ENCODE measurements around the gene TTI1.

Gene TTI1

DNA sequence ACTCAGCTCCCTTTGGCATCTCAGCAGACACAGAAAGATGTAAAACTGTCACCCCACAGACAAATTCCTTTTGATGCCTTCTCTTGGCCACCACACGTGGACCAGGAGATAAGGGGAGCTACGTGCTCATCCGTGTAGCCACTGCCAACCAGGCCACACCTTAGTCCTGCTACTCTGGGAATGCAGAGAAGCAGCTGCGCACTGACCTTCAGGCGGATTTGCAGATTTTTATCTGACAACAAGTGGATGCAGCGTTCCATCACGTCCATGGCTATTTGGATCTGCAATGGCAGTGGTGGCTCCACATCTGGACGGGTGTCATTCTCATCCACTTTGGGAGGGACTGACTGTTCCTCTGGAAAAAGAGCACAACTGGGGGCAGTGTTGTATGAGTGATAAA lies 30.8 kb downstream of the TTI1 start:
- TF ChIP-seq ZFP3 (CRISPR knock-in tag; IDR thresholded peaks at IDR 0.05): no peak
- no peak; the same call in 2 of the 3 replicates for ATAC-seq

GRCh38 chr20:38001981-38002380 lies 31.3 kb downstream of the TTI1 start:
- no peak for TF ChIP-seq GLIS3 (CRISPR knock-in tag; IDR thresholded peaks at IDR 0.05)
- 0 out of 3 replicates have a peak, but pooled peaks have one; percentile 13 for ATAC-seq

DNA sequence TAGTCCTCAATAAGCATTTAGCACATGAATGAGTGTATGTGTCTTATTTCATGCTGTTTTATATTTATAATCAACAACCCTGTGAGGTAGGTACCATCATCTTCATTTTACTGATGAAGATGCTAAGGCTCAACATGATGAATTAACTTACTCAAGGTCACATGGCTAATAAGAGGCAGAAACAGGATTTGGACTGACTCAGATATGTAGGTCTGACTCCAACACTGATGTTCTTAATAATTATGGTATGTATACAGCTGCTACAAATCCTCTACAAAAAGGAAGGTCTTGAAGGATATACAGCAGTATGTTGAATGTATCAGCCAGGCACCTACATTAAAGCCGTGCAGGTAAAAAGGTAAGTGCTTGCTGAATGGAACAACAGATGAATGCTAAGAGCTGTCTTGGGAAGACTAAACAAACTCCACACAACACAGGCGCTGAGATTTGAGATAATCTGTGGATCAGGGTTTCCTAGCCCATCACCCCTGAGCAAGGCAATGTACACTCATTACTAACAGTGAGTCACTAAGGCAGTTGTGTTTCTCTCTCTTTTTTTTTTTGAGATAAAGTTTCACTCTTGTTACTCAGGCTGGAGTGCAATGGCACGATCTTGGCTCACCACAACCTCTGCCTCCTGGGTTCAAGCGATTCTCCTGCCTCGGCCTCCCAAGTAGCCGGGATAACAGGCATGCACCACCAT lies 31.9 kb downstream of the TTI1 start:
- TF ChIP-seq POU6F1 (CRISPR knock-in tag; IDR thresholded peaks at IDR 0.05; ENCODE audit: borderline replicate concordance, low read depth) (no peak), GLIS3 (CRISPR knock-in tag; IDR thresholded peaks at IDR 0.05) (no peak), ZFP30 (CRISPR knock-in tag; IDR thresholded peaks at IDR 0.05) (no peak), ZNF565 (CRISPR knock-in tag; conservative IDR thresholded peaks at IDR 0.05; ENCODE audit: low read depth) (no peak), CSDC2 (CRISPR knock-in tag; IDR thresholded peaks at IDR 0.05) (no peak), ZFP3 (CRISPR knock-in tag; IDR thresholded peaks at IDR 0.05) (no peak), OSR1 (CRISPR knock-in tag; IDR thresholded peaks at IDR 0.05) (no peak), CREB5 (CRISPR knock-in tag; IDR thresholded peaks at IDR 0.05; ENCODE audit: low read depth) (no peak), ZNF70 (CRISPR knock-in tag; IDR thresholded peaks at IDR 0.05) (no peak), ESRRG (CRISPR knock-in tag; IDR thresholded peaks at IDR 0.05) (no peak), ZC3H10 (CRISPR knock-in tag; IDR thresholded peaks at IDR 0.05) (no peak), TOX (CRISPR knock-in tag; IDR thresholded peaks at IDR 0.05; ENCODE audit: borderline replicate concordance) (no peak), ARNTL (CRISPR knock-in tag; IDR thresholded peaks at IDR 0.05; ENCODE audit: borderline replicate concordance, low read depth) (no peak), TCF4 (CRISPR knock-in tag; IDR thresholded peaks at IDR 0.05; ENCODE audit: borderline replicate concordance) (no peak), ZNF8 (CRISPR knock-in tag; IDR thresholded peaks at IDR 0.05) (no peak)
- TF ChIP-seq, protein P1, sequence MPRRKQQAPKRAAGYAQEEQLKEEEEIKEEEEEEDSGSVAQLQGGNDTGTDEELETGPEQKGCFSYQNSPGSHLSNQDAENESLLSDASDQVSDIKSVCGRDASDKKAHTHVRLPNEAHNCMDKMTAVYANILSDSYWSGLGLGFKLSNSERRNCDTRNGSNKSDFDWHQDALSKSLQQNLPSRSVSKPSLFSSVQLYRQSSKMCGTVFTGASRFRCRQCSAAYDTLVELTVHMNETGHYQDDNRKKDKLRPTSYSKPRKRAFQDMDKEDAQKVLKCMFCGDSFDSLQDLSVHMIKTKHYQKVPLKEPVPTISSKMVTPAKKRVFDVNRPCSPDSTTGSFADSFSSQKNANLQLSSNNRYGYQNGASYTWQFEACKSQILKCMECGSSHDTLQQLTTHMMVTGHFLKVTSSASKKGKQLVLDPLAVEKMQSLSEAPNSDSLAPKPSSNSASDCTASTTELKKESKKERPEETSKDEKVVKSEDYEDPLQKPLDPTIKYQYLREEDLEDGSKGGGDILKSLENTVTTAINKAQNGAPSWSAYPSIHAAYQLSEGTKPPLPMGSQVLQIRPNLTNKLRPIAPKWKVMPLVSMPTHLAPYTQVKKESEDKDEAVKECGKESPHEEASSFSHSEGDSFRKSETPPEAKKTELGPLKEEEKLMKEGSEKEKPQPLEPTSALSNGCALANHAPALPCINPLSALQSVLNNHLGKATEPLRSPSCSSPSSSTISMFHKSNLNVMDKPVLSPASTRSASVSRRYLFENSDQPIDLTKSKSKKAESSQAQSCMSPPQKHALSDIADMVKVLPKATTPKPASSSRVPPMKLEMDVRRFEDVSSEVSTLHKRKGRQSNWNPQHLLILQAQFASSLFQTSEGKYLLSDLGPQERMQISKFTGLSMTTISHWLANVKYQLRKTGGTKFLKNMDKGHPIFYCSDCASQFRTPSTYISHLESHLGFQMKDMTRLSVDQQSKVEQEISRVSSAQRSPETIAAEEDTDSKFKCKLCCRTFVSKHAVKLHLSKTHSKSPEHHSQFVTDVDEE (CRISPR knock-in tag; IDR thresholded peaks at IDR 0.05): no peak
- TF ChIP-seq, protein P2, sequence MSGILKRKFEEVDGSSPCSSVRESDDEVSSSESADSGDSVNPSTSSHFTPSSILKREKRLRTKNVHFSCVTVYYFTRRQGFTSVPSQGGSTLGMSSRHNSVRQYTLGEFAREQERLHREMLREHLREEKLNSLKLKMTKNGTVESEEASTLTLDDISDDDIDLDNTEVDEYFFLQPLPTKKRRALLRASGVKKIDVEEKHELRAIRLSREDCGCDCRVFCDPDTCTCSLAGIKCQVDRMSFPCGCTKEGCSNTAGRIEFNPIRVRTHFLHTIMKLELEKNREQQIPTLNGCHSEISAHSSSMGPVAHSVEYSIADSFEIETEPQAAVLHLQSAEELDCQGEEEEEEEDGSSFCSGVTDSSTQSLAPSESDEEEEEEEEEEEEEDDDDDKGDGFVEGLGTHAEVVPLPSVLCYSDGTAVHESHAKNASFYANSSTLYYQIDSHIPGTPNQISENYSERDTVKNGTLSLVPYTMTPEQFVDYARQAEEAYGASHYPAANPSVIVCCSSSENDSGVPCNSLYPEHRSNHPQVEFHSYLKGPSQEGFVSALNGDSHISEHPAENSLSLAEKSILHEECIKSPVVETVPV (CRISPR knock-in tag; IDR thresholded peaks at IDR 0.05): no peak
- peak; percentile 88 for ATAC-seq

DNA sequence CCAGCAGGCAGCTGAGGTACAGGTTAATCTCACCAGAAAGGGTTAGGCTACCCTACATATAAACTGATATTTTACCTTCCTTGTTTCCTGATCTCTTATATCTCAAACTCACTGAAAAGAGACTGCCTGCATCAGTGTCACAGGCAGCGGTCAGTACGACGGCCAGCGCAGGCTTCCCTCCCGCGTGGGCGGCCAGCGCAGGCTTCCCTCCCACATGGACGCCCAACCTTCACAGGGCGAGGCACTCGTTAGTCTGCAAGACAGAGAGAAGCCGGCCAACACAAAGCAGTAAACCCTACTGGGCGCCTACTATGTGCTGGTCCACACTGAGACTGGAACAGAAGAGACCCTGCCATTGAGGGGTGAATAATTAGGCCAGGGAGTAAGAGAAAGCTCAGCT lies 33.0 kb downstream of the TTI1 start:
- no peak for ATAC-seq
- TF ChIP-seq, protein P1 (CRISPR knock-in tag; IDR thresholded peaks at IDR 0.05): no peak
- TF ChIP-seq PPARA (CRISPR knock-in tag; IDR thresholded peaks at IDR 0.05; ENCODE audit: borderline replicate concordance) (no peak), ISL1 (CRISPR knock-in tag; IDR thresholded peaks at IDR 0.05) (no peak), CSDC2 (CRISPR knock-in tag; IDR thresholded peaks at IDR 0.05) (no peak), ZFP30 (CRISPR knock-in tag; IDR thresholded peaks at IDR 0.05) (no peak), BACH2 (CRISPR knock-in tag; IDR thresholded peaks at IDR 0.05; ENCODE audit: borderline replicate concordance) (no peak), ZNF70 (CRISPR knock-in tag; IDR thresholded peaks at IDR 0.05) (no peak), ZC3H10 (CRISPR knock-in tag; IDR thresholded peaks at IDR 0.05) (no peak)
- TF ChIP-seq, protein P3, sequence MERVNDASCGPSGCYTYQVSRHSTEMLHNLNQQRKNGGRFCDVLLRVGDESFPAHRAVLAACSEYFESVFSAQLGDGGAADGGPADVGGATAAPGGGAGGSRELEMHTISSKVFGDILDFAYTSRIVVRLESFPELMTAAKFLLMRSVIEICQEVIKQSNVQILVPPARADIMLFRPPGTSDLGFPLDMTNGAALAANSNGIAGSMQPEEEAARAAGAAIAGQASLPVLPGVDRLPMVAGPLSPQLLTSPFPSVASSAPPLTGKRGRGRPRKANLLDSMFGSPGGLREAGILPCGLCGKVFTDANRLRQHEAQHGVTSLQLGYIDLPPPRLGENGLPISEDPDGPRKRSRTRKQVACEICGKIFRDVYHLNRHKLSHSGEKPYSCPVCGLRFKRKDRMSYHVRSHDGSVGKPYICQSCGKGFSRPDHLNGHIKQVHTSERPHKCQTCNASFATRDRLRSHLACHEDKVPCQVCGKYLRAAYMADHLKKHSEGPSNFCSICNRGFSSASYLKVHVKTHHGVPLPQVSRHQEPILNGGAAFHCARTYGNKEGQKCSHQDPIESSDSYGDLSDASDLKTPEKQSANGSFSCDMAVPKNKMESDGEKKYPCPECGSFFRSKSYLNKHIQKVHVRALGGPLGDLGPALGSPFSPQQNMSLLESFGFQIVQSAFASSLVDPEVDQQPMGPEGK (CRISPR knock-in tag; IDR thresholded peaks at IDR 0.05; ENCODE audit: borderline replicate concordance): no peak
